Measurements from ENCODE around the gene DRAP1.

DRAP1 gene

DNA sequence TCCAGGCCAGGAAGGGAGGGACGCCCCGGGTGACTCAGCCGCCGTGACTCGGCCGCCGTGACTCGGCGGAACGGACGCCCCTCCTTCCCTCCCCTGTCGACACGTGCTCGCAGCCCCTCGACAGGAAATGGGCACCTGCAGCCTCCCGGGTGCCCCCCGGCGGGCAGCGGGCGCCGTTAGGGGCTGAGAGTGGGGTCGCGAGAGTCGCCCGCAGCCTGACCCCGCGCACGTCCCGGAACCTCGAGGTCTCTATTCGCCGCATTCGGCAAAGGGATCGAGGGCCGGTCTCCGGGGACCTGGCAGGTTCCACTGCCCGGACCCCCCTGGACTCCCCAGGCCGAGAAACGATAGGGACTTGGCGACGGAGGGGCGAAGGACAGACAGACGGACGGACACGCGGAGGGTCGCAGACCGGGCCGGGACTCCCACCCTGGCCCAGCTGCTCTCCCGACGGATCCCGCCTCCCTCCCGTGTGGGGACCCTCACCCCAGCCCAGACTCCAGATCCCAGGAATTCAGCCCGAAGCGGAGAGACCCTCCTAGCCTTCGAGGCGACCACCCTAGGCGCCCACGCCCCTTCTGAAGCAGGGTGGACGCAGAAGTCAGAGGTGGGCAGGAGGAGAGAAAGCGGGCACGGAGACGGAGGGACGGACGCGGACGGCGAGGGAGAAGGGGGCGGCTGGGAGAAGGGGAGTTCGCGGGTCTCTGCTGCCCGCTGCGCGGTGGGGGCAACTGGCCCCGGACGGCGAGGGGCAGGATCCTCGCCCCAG is 19.7 kb upstream of the DRAP1 start:
- TF ChIP-seq, protein P1, sequence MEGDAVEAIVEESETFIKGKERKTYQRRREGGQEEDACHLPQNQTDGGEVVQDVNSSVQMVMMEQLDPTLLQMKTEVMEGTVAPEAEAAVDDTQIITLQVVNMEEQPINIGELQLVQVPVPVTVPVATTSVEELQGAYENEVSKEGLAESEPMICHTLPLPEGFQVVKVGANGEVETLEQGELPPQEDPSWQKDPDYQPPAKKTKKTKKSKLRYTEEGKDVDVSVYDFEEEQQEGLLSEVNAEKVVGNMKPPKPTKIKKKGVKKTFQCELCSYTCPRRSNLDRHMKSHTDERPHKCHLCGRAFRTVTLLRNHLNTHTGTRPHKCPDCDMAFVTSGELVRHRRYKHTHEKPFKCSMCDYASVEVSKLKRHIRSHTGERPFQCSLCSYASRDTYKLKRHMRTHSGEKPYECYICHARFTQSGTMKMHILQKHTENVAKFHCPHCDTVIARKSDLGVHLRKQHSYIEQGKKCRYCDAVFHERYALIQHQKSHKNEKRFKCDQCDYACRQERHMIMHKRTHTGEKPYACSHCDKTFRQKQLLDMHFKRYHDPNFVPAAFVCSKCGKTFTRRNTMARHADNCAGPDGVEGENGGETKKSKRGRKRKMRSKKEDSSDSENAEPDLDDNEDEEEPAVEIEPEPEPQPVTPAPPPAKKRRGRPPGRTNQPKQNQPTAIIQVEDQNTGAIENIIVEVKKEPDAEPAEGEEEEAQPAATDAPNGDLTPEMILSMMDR (IDR thresholded peaks at IDR 0.05; ENCODE audit: insufficient read depth, low read depth, low read length, missing control alignments), result peak; percentile 1
- H3K4me3 ChIP-seq (ENCODE audit: low read depth, low read length), result peak overlapping the region; percentile 60
- DNase-seq (ENCODE audit: low read depth), result peak; percentile 70

DNA sequence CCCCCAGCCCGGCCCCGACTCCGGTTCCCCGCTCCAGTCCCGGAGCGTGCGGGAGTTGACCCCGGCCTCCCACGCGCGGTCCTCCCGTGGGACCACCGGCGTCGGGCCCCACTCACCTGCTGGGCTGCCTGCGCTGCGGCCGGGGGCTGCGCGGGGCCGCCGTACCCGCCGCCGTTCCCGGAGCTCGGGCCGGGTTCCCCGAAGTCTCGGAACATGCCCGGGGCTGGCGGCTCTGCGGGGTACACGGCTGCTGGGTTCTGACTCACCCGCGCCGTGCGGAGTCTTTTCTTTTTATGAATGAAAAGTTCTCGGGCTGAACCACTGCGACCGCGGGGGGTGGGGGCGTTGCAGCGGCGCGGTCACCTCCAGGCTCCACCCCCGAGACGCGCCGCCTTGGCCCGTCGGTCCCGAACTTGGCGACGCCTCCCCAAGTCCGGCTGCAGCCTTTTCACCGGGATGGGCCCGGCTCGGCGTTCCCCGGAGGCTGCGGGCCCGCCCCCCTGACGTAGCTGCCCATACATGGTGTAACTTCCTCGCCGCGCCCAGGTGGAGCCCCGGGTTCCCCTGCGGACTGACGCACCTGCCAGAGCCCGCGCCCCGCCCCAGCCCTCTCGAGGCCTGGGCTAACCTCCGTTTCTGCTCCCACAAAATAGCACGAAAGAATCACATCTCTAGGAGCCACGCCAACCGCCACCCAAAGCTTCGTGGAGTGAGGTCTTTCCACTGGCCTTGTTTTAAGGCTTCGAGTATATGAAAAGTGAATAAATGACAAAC is 18.9 kb upstream of the DRAP1 start, which contains the start of gene FOSL1:
Gene FOSL1 (minus strand): TSS at position 264 of the 774 bp plus-strand sequence. CDS start 49 bp downstream, at position 215.
- H3K4me3 ChIP-seq (ENCODE audit: low read depth, low read length), result peak within 1 kb of the TSS; percentile 60
- TF ChIP-seq, protein P1 (IDR thresholded peaks at IDR 0.05; ENCODE audit: insufficient read depth, low read depth, low read length, missing control alignments), result no peak
- peak; percentile 98 for DNase-seq (ENCODE audit: low read depth)

DNA sequence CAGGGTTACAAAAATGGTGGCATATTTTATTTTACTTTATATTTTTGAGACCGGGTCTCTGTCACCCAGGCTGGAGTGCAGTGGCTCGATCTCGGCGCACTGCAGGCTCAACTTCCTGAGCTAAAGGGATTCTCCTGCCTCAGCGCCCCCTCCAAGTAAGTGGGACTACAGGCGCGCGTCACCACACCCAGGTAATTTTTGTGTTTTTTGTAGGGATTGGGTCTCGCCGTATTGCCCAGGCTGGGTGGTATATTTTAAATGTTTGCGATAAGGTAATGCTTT is 18.4 kb upstream of the DRAP1 start:
- H3K4me3 ChIP-seq (ENCODE audit: low read depth, low read length), result no peak overlapping the region
- TF ChIP-seq, protein P1 (IDR thresholded peaks at IDR 0.05; ENCODE audit: insufficient read depth, low read depth, low read length, missing control alignments), result no peak
- no peak for DNase-seq (ENCODE audit: low read depth)

DNA sequence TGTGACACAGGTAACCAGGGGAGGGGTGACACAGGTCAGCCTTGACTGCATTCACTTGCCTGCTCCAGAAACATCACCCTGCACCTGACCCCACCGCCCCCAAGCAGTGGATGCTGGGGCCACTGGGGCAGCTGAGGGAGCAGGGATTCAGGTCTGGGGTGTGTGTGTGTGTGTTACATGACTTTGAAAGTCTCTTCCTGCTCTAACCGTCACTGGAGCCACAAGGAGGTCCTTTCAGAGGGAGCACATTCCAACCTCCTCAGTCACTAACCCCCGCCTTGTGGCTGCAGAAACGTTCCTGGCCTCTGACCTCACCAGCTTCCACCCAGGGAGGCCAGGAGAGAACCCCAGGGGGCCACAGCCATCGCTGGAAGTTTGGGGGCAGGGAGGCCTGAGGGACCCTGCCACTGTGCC is 16.2 kb upstream of the DRAP1 start:
- DNase-seq (ENCODE audit: low read depth), result no peak
- TF ChIP-seq, protein P1 (IDR thresholded peaks at IDR 0.05; ENCODE audit: insufficient read depth, low read depth, low read length, missing control alignments), result no peak
- no peak overlapping the region for H3K4me3 ChIP-seq (ENCODE audit: low read depth, low read length)

DNA sequence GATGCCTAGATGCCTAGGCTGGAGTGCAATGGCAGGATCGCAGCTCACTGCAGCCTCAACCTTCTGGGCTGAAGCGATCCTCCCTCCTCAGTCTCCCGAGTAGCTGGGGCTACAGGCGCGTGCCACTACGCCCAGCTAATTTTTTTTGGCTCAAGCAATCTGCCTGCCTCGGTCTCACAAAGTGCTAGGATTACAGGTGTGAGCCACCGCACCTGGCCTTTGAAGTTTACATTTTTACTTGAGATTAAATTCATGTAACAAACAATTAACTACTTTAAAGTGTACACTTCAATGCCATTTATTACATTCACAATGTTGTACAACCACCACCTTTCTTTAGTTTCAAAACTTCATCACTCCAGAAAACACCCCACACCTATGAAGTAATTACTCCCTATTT is 15.5 kb upstream of the DRAP1 start:
- H3K4me3 ChIP-seq (ENCODE audit: low read depth, low read length), result no peak overlapping the region
- TF ChIP-seq, protein P1 (IDR thresholded peaks at IDR 0.05; ENCODE audit: insufficient read depth, low read depth, low read length, missing control alignments), result no peak
- no peak for DNase-seq (ENCODE audit: low read depth)

DNA sequence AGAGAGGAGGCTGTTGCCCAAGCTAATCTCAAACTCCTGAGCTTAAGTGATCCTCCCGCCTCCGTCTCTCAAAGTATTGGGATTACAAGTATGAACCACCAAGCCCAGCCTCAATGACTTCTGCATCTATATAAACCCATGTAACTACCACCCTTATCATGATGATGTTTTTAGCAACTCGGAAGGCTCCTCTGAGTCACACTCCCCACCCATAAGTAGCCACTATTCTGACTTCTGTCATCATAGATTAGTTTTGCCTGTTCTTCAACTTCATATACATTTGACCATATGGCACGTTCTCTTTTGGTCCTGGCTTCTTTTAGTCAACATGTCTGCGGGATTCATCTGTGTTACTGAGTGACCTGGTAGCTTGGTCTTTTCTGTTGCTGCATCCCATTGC is 12.6 kb upstream of the DRAP1 start:
- DNase-seq (ENCODE audit: low read depth), result no peak
- no peak overlapping the region for H3K4me3 ChIP-seq (ENCODE audit: low read depth, low read length)
- TF ChIP-seq, protein P1 (IDR thresholded peaks at IDR 0.05; ENCODE audit: insufficient read depth, low read depth, low read length, missing control alignments), result no peak
